Mucosa of descending colon (tissue), 3 donors: ENCODE data around the gene GLMN. TPM values are rescaled to one million over a fixed set of nuclear protein-coding genes. Genes with fewer than 3 reads are reported as not detected.
"Not testable (repeated sequence)": the region's sequence is repeated elsewhere in the genome, so short reads cannot be mapped to it uniquely, and the experiment has no call there.

Source experiments
- ATAC-seq: fragments of 200-7000 bp; cut with Tn5 transposase; one replicate; pipeline ENCODE4 v1.9.1; 2020; ENCODE audit warnings: mild to moderate bottlenecking, moderate library complexity
- DNase-seq, 3 donors: peaks; one replicate each; pipeline ENCODE4 v3.0.0-alpha.2; 2020
- H3K36me3 ChIP-seq: fragments of 200-600 bp; one replicate; pipeline ENCODE4 v1.8.0; 2021; ENCODE audit warnings: low read depth, mild to moderate bottlenecking
- H3K4me1 ChIP-seq: fragments of 200-600 bp; one replicate; pipeline ENCODE4 v1.8.0; 2021; ENCODE audit warnings: low read depth, mild to moderate bottlenecking
- H3K4me3 ChIP-seq: fragments of 200-600 bp; one replicate; pipeline ENCODE4 v1.8.0; 2021; ENCODE audit warnings: mild to moderate bottlenecking
- H3K9me3 ChIP-seq: fragments of 200-600 bp; one replicate; pipeline ENCODE4 v1.8.0; 2021; ENCODE audit warnings: mild to moderate bottlenecking
- CTCF ChIP-seq: fragments of 200-600 bp; IDR thresholded peaks from one replicate; pipeline ENCODE4 v1.8.0; 2022; ENCODE audit warnings: antibody characterized with exemption, mild to moderate bottlenecking
- intact Hi-C, 2 donors: fragments of 100-400 bp; cut with DNase I in 1 of 2; cut with micrococcal nuclease in 1 of 2; formaldehyde crosslinking; loops; one replicate each; pipeline versions ENCODE4 v1.11.0 to v1.11.1; 2022; cut with DNase I, micrococcal nuclease
- total RNA-seq, 3 donors: library from RNA; stranded (reverse); fragmentation: NEBNext Ultra II Directional in 2 of 3; extraction: Animal tissue kit (Norgen Biotek cat#: 25700) in 2 of 3; gene quantifications; one replicate each; pipeline versions ENCODE4 v1.2.1 to v1.2.4, GENCODE V29; 2021 to 2023
- donor health status: DM: no; HTN: no; CAD: no; lungs with moderate emphysema.
- donor health status: DM: no; HTN: no; CAD: no.
- donor health status: DM: no; HTN: yes; CAD: no.

GLMN gene
- total RNA-seq, 3 donors from 2014 or later = 5.9 to 7.1 (median 6.8) TPM

- DNase-seq (no peak), ATAC-seq (no peak)
- intact Hi-C loops = no loop called here
- H3K4me1 ChIP-seq = no peaks in the 10 kb centered on the region
- no peak for TF ChIP-seq CTCF
- H3K9me3 ChIP-seq = no peaks in the 10 kb centered on the region
- no peak overlapping the region for H3K4me3 ChIP-seq
- H3K36me3 ChIP-seq = no peaks in the 10 kb centered on the region
Observed at GRCh38 chr1:92273039-92273438, 25.7 kb downstream of the GLMN start.

- Histone ChIP-seq H3K36me3 (no peaks in the 10 kb centered on the region), H3K9me3 (no peaks in the 10 kb centered on the region), H3K4me3 (no peak overlapping the region), H3K4me1 (no peaks in the 10 kb centered on the region)
- DNase-seq (no peak), ATAC-seq (no peak)
- TF ChIP-seq CTCF = no peak
- intact Hi-C loops = no loop called here
Observed at GRCh38 chr1:92262516-92262915, 36.3 kb downstream of the GLMN start.

GRCh38 chr1:92259350-92259749 is 39.4 kb downstream of the GLMN start:
- peaks cover 6% of the 10 kb centered on the region for H3K9me3 ChIP-seq
- H3K4me3 ChIP-seq = no peak overlapping the region
- ATAC-seq = no peak
- TF ChIP-seq CTCF = no peak
- intact Hi-C loops = no loop called here
- no peaks in the 10 kb centered on the region for H3K36me3 ChIP-seq
- no peaks in the 10 kb centered on the region for H3K4me1 ChIP-seq
- DNase-seq = no peak

GRCh38 chr1:92254714-92255113 is 44.1 kb downstream of the GLMN start:
- H3K4me3 ChIP-seq, H3K9me3 ChIP-seq, H3K4me1 ChIP-seq, ATAC-seq, H3K36me3 ChIP-seq, DNase-seq, intact Hi-C loops: not testable (repeated sequence)

GRCh38 chr1:92244376-92244775 is 54.4 kb downstream of the GLMN start:
- H3K4me1 ChIP-seq = no peaks in the 10 kb centered on the region
- DNase-seq (no peak), ATAC-seq (no peak)
- TF ChIP-seq CTCF = no peak
- no peaks in the 10 kb centered on the region for H3K9me3 ChIP-seq
- no peaks in the 10 kb centered on the region for H3K36me3 ChIP-seq
- no peak overlapping the region for H3K4me3 ChIP-seq
- intact Hi-C loops = no loop called here

GRCh38 chr1:92240034-92240433 is 58.8 kb downstream of the GLMN start:
- no peaks in the 10 kb centered on the region for H3K36me3 ChIP-seq
- no peak for ATAC-seq
- intact Hi-C loops = no loop called here
- H3K4me1 ChIP-seq = no peaks in the 10 kb centered on the region
- H3K9me3 ChIP-seq = no peaks in the 10 kb centered on the region
- no peak overlapping the region for H3K4me3 ChIP-seq
- no peak for DNase-seq
- TF ChIP-seq CTCF = no peak
